ENCODE data around the gene CECR2. TPM values are rescaled to one million over a fixed set of nuclear protein-coding genes. Genes with fewer than 3 reads are reported as not detected.
A peak's percentile ranks its signal among the peaks of the same experiment; 100 is the strongest.

CECR2 gene
- polyA plus RNA-seq (ENCODE audit: insufficient read depth in 1 of 5, insufficient read length in 5 of 5, low replicate concordance in 1 of 5), result 10 to 100 TPM; 13.5 to 19.4 (median 16.5) TPM
- long read RNA-seq, donor 1, partial matches to known transcripts, result 5 of 5 reads
- long read RNA-seq, donor 1, other reads (novel, unspliced or antisense), result 0 of 5 reads
- long read RNA-seq, donor 2, result 0 reads
- long read RNA-seq, donor 3, partial matches to known transcripts, result 26 of 26 reads
- long read RNA-seq, donor 3, other reads (novel, unspliced or antisense), result 0 of 26 reads
- long read RNA-seq, donor 4, result 0 reads
- long read RNA-seq, donor 5, partial matches to known transcripts, result 8 of 8 reads
- long read RNA-seq, donor 5, other reads (novel, unspliced or antisense), result 0 of 8 reads
- long read RNA-seq, donor 6, partial matches to known transcripts, result 7 of 7 reads
- long read RNA-seq, donor 6, other reads (novel, unspliced or antisense), result 0 of 7 reads
- long read RNA-seq, donor 7, result 0 reads
- long read RNA-seq, donor 8, result 0 reads

DNA sequence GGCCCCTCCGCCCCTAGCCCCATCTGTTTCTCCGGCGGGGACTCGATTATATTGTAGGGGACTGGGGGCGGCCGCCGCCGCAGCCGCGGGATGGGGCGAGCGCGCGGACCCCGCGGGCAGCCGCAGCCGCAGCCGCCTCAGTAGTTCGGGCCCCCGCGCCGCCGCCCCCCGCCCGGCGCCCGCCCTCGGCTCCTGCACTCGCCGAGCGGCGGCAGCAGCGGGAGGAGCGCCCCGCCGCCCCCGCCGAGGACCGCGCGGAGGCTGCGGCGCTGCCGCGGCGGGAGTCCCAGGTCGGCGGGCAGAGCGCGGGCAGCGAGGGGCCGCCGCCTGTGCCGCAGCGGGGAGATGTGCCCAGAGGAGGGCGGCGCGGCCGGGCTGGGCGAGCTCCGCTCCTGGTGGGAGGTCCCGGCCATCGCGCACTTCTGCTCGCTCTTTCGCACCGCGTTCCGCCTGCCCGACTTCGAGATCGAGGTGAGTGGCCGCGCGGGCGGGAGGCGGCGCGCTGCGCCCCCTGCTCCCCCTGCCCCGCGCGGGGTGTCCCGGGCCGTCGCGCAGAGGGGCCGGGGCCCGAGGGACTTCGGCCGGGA lies at the start of gene CECR2:
Gene CECR2, plus strand, starts transcription at position 22 of the 587 bp plus-strand sequence. Its CDS starts 324 bp downstream, at position 346.
- DNase-seq, result peak in 1 of 2 donors; percentile 36

DNA sequence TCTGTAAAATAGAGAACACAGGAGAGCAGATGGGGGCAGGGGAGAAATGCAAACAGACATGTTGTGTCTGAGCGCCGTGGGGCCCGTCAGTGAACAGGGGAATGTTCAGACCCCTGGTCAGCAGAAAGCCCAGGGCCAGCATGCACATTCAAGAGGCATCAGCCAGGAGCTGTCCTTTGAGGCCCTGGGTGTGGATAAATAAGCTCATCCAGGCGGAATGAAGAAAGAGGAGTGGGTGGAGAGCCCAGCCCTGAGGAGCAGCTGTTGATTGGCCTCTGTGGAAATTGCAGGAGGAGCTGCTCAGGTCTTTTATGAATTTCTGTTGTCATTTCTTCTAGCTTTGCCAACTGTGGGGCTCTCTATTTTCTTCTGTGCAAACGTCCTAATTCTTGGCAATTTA lies 49.7 kb upstream of the CECR2 start:
- no peak for DNase-seq

DNA sequence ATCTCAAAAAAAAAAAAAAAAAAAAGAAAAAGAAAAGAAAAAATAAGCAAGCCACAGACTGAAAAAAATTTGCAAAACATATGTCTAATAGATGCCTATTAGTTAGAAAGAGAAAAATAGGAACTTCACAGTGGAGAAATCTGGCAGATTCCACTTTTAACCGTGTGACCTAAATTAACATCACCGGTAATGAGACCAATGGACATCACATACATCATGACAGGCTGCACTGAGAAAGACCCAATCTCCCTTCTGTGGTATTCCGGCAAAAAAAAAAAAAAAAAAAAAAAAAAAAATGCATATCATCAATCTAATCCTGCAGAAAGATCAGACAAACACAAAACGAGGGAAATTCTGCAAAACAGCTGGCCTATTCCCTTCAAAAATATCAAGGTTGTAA lies 46.7 kb upstream of the CECR2 start:
- no peak for DNase-seq

DNA sequence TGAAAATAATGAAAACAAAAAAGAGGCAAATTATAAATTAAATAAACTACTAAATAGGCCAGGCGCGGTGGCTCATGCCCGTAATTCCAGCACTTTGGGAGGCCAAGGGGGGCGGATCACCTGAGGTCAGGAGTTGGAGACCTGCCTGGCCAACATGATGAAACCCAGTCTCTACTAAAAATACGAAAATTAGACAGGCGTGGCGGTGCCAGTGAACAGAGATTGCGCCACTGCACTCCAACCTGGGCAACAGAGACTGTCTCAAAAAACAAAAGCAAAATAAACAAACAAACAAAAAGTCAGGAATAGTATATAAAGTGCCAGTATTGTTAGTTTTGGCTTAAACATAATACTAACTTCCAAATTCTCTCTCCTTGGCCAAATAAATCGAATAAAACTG lies 37.6 kb upstream of the CECR2 start:
- no peak for DNase-seq

DNA sequence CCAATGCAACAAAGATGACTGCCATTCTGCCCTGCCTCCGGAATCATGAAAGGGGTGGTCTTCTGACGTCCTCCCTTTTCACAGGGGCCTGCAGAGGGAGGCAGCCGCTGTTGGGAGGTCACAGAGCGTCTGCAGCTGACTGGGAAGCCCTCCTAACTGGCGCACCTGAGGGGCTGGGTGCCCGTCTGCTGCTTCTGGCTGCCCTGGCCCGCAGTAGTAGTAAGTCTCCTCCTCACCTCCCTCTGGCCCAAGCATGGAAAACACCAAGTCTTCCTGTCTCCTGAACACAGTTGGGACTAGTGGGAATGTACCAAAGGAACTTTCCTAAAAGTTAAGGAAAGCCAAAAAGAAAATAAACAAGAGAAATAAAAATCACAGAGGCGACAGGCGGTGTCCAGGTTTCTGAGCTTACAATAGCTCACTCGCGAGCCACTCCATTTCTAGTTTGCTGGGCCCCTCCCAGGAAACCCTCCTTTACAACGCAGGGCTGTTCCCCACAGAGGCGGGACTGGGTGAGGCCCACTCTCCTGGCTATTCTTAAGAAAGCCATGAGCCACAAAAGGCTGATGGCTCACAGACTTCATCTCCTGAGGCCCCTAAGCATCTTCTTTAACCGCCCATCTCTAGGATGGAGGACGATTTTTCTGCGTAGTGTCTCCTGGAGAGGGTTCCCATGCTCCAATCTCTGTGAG lies 37.0 kb upstream of the CECR2 start:
- DNase-seq, result no peak

DNA sequence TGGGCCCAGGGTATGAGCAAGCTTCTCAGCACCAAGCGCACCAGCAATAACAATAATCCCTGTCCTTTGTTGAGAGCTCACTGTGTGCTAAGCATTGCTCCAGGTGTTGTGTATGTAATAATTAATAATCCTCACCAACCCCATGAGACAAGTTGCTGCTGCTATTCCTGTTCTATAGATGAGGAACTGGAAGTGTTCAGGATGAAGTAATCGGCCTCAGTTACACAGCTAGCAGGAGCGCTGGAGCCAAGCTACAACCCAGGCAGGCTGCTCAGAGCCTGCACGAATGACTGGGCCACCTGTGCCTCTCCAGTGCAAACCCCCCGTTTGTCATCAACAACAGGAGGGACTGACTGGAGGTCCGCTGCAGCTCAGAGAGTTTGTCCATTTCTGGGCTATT lies 35.2 kb upstream of the CECR2 start:
- no peak for DNase-seq

DNA sequence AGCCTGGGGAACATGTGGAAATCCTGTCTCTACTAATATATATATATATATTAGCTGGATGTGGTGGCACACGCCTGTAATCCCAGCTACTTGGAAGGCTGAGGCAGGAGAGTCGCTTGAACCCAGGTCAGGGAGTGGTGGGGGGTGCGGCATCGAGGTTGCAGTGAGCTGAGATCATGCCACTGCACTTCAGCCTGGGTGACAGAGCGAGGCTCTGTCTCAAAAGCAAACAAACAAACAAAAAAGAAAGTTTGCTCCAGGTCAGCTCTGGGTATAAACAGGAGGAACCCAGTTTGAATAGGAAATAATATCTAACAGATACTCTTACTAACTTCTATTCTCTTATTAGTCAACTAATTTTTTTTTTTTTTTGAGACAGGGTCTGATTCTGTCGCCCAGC lies 34.3 kb upstream of the CECR2 start:
- no peak for DNase-seq

DNA sequence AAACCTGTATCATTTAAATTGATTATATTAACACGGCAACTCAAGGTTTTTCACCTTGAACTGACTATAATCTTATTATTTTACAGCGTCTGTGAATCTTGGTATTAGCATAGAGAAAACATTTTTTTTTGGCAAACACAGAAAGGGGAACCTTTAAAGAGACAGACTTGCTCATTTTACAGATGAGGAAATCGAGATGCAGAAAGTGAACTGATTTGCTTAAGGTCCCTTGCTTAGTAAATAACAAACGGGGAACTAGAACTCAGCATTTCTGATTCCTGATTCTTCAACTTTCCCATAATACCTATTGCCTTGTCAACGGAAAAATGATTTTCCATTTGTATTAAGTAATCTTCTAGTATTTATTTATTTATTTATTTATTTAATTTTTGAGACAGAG lies 33.2 kb upstream of the CECR2 start:
- no peak for DNase-seq

DNA sequence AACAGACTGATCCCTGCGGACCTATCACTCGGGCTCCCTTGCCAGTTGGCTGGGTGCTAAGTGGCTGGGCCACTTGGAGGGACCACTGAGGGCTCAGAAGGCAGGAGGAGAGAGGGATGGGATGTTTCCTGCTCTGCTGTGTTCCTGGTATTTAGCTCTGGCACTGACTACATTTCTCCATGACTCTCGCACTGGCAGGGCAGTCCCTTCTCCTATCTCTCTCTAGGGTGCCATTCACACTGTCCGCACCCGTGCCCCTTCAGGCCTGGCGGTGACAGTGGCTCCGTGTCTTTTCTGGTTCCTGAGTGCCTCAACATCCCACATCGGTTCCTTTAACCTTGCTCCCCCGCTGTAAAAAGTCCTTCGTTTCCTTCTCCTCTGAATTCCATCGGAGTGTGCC lies 31.6 kb upstream of the CECR2 start:
- DNase-seq, result no peak

DNA sequence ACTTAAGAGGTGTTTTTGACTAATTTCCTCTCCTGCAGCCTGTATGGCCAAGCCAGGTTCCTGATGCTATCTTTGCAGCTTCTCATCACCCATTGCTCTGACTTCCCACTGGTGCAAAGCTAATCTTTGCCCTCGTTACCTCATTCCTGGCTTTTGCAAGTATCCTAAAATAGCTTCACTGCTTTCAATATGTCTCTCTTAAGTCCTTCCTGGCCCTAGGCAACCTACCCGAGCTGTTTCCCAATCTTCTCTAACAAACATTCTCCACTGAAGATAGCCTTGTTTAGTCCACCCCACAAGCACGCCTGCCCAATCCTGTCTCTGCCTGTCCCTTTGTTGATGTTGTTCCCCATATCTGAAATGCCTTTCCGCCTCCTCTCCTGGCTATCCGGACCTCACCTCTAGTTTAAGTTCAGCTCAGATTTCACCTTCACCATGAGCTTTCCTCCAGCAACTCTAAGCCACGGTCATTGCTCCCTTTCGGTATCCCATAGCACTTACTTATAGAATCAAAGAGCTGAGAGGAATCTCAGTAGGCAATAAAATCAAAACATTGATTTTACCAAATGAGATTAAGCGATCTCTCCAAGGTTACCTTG lies 30.1 kb upstream of the CECR2 start:
- no peak for DNase-seq

DNA sequence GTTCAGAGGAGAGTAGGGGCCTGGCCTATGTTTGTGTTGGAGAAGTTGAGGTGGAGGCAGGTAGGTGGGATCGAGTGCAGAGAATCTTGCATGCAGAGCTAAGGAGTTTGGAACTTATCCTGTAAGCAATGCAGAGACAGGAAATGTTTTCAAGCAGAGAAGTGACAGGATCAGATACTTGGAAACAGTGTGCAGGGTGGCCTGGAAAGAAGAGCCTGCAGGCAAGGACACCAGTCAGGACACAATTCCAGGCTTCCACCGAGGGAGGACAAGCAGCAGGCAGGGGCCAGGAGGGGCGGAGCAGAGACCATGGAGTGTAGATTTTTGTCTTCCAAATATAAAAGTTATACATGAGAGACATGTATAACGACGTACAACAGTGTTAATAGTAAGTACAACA lies 26.9 kb upstream of the CECR2 start:
- no peak for DNase-seq

DNA sequence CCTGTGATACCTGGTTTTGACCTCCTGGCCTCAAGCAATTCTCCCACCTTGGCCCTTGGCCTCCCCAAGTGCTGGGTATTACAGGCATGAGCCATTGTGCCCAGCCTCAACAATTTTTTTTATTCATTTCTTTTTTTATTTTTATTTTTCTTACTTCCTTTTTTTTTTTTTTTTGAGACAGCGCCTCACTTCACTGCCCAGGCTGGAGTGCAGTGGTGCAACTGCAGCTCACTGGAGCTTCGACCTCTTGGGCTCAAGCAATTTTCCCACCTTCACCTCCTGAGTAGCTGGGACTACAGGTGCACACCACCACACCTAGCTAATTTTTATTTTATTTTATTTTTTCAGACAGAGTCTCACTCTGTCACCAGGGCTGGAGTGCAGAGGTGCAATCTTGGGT lies 25.5 kb upstream of the CECR2 start:
- DNase-seq, result no peak

DNA sequence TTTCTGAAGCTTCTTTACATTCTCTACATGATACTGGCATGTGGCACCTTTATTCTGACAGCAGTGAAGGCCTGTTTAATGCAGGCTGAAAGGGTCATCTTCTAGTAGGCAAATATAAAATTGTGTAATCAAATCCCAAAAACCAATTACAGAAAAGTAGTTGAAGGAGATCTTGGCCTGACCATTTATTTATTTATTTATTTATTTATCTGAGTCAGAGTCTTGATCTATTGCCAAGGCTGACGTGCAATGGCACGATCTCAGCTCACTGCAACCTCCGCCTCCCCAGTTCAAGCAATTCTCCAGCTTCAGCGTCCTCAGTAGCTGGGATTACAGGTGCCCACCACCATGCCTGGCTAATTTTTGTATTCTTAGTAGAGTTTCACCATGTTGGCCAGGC lies 22.7 kb upstream of the CECR2 start:
- DNase-seq, result no peak

DNA sequence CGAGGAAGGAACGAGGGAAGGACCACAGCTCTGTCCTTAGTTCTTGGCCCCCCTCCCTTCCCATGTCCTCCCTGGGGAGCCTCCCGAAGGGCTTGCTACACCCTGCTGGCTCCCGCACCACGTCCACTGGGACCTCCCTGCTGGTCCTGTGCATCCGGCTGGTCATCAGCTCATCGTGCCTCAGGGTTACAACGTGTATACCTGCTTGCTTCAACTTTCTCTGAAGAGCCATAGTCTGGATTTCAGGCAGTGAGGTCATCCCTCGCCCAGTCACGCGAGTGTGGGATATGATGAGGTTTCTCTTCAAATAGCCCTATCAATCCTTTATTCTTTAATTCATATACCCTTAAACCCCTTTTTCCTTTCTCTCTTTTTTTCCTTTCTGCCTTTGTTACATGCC lies 21.5 kb upstream of the CECR2 start:
- no peak for DNase-seq

DNA sequence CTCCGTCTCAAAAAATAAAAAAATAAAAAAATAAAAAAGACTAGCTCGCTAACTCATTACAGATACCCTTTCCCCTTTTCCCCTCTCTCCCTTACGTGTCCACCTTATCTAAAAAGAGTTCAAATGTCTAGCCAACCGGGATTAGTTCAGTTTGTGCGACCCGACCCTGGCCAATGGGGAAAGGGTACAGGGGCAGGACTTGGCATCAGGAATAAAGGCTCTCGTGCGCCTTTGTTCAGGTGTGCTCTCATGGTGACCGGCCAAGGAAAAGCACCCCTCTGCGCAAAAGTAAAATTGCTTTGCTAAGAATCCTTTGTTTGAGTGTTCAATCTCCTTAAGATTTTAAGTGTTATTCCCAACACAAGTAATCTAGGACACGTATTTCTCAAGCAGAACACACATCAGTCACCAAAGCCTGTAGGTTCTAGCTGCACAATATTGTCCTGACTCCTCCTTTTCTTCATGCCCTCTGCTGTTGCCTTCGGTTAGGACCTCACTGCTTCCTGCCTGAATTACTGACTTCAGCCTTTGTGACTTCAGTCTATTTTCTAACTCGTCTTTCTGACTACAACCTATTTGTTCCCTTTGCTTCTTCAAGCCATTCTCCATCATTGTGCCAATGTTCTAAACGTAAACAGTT lies 20.7 kb upstream of the CECR2 start:
- DNase-seq, result no peak

DNA sequence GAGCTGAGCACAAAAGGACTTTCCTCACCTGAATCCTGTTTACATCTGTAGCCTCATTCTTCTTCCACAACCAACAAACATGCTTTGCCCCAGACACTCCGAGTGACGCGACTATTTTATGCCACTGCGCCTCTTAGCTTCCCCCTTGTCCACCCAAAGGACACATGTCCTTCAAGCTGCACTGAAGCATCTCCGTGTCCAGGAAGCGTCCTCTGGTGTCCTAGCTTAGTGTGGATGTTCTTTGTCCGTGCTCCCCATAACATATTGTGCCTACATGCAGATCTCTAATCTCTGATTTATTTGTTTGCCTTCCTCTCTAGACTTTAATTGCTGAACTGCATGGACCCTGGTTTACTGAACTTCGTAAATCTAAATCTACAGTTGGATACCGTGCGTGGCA lies 20.1 kb upstream of the CECR2 start:
- no peak for DNase-seq

DNA sequence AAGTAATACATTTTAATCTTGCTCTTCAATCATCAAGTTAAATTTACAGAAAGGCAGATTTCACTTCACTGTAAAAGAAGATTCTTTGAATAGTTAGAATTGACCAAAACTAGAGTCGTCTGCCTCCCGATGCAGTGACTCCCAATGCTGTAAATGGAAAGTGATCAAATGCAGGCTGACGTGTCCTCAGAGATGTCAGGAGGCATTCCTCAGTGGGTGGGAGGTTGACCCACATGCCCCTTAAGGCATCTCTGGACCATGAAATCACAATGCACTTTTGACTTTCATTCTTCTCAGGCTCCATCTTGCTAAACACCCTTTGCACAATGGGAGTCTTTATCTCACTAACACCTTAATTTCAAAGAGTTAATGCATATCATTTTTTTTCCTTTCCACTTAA lies 19.0 kb upstream of the CECR2 start:
- DNase-seq, result no peak

DNA sequence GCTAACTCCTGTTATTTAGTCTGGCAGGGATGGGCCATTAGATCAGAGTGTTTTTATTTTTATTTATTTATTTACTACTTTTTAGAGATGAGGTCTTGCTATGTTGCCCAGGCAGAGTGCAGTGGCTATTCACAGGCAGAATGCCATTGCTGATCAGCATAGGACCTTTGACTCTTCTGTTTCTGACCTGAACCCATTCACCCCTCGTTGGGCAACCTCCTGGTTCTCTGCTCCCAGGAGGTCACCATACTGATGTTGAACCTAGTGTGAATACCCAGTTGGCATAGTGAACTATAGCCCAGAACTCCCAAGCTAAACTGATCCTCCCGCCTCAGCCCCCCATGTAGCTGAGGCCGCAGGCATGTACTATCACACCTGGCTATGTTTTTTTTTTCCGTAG lies 16.5 kb upstream of the CECR2 start:
- DNase-seq, result no peak

DNA sequence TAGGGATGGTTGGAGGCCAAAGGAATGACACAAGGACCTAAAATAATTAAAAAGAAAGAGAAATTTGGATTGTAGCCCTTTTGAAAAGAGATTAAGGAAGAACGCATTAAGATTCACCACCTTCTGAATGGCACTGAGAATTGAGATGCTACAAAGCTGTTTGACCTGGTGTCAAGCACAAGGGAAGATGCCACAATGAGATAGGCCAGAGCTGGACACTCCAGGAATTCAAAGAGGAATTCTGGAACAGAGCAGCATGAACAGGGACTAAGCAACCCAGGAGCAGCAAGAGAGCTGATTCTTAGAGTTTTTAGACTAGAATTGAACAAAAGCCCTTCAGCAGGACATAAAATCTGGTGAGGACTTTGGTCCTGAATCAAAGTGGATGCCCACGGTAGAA lies 11.6 kb upstream of the CECR2 start:
- no peak for DNase-seq

DNA sequence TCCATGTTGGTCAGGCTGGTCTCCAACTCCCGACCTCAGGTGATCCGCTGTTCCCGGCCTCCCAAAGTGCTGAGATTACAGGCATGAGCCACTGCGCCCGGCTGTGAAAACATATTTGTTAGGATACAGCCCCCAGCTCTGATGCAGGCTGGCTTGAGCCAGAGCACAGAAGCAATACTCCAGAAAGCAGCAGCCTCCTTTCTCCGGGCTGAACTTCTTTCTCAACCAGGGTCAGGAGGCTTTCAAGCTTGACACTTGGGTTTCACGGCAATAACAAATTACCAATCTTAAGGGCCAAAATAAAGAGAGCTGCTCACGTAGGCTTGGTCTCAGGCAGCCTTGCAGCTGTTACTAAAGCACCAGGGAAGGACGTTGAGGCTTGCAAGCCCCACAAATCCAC lies 10.8 kb upstream of the CECR2 start:
- no peak for DNase-seq

DNA sequence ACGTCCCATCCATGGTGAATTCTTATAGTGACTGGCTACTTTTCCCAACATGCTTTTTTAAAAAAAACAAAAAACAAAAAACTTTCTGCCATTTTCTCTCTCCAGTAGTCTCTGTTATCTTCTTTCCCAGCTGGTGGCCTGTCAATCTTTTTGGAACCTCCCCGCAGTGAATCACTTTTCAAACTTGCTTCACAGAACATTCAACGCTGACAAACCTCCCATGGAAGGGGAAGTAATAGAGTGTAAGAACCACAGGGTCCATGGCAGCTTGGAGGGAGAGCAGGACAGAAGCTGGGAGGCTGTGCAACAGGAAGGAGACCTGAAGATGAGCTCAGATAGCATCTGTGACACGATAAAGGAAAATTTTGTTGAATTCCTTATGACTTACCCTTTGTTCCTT lies 9.8 kb upstream of the CECR2 start:
- DNase-seq, result no peak

DNA sequence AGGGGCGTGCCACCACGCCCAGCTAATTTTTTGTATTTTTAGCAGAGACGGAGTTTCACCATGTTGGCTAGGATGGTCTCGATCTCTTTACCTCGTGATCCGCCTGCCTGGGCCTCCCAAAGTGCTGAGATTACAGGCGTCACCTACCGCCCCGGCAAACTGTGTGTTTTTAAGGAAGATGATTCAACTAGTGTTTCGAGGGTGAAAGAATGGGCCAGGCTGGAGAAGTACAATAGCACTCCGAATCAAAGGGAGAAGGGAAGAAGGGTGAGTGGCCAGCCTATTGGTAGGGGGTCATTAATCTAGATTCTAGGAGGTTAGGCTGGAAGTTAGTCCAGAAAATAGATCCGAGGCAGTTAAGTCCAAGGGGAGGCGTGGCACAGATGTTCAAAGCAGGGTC lies 2.9 kb upstream of the CECR2 start:
- DNase-seq, result no peak

Data from right lung (tissue), 10 donors.